ENCODE data around the gene GPR160.
A peak's percentile ranks its signal among the peaks of the same experiment; 100 is the strongest.

GPR160 gene

DNA sequence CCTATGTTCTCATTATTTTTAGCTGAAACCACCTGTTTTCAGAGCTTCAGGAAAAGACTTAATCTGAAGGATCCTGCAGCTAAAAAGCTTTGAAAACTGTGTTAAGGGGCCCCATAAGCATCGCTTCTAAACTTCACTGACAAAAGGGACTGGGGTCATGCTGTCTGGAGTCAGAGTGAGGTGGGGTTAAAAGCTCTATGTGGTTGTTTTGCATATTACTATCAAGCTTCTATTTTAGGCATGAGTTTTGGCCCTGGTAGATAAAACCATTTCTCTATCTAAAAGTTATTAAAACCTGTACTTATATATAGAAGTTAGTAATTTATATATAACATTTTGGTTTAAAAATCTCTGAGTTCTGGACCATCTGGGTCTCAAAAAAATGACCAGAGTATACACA is 45.5 kb downstream of the GPR160 start:
- H3K4me3 ChIP-seq (replicated peaks in 1 of 2; ENCODE audit: low read depth in 2 of 2, low read length in 2 of 2) = no peak overlapping the region
- no peak for DNase-seq (ENCODE audit: low read depth in 2 of 2)
- TF ChIP-seq, protein P1, sequence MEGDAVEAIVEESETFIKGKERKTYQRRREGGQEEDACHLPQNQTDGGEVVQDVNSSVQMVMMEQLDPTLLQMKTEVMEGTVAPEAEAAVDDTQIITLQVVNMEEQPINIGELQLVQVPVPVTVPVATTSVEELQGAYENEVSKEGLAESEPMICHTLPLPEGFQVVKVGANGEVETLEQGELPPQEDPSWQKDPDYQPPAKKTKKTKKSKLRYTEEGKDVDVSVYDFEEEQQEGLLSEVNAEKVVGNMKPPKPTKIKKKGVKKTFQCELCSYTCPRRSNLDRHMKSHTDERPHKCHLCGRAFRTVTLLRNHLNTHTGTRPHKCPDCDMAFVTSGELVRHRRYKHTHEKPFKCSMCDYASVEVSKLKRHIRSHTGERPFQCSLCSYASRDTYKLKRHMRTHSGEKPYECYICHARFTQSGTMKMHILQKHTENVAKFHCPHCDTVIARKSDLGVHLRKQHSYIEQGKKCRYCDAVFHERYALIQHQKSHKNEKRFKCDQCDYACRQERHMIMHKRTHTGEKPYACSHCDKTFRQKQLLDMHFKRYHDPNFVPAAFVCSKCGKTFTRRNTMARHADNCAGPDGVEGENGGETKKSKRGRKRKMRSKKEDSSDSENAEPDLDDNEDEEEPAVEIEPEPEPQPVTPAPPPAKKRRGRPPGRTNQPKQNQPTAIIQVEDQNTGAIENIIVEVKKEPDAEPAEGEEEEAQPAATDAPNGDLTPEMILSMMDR (IDR thresholded peaks at IDR 0.05; ENCODE audit: low read depth, low read length) = no peak

DNA sequence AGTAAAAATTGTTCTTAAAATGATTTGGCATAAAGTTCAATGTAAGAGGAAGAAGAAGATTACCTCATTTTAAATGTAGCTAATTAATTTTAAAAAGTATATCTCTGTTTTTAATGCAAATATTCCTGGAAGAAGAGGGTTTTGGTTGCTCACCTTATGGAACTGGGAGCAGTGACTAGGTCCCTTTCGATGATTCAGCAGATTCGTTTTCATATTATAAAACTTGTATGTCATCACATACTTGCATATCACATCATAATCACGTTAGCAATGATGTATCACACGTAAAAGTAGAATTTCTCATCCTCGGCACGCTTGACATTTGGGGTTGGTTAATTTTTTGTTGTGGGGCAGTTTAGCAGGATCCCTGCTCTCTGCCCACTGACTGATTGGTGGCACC is 47.6 kb downstream of the GPR160 start:
- DNase-seq (ENCODE audit: low read depth in 2 of 2) = no peak
- TF ChIP-seq, protein P1 (IDR thresholded peaks at IDR 0.05; ENCODE audit: low read depth, low read length) = no peak
- H3K4me3 ChIP-seq (replicated peaks in 1 of 2; ENCODE audit: low read depth in 2 of 2, low read length in 2 of 2) = no peak overlapping the region

DNA sequence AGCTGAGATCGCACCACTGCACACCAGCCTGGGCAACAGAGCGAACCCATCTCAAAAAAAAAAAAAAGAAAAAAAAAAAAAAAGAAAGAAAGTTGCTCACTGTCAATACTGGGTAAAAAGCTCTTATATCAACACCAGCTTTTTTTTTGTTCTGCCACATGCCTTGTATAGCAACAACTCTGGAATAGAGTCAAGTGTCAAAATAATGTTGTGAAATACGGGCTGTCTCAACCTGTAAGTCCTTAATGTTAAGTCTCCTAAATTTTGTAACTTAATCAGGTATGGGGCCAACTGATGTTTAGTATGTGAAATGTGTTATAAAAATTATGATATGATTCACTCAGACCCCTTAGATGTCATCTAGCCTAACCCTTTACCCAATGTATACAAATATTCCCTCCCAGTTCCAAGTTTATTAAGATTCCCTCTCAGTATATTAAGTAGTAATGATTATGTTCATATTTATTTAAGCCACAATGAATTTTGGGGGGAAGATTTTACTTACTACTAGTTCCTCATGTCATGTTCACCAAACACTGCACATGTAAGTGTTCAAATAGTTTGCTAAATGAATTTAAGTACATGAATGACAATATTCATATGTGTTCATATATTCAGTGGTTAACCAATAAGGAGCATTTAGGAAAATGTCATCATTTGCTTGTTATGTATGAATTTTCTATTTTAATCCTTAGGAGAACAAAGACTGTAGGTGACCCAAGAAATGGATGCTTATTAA is 52.2 kb downstream of the GPR160 start:
- TF ChIP-seq, protein P1 (IDR thresholded peaks at IDR 0.05; ENCODE audit: low read depth, low read length) = no peak
- no peak overlapping the region for H3K4me3 ChIP-seq (replicated peaks in 1 of 2; ENCODE audit: low read depth in 2 of 2, low read length in 2 of 2)
- peak in 1 of 2 donors; percentile 24 for DNase-seq (ENCODE audit: low read depth in 2 of 2)

DNA sequence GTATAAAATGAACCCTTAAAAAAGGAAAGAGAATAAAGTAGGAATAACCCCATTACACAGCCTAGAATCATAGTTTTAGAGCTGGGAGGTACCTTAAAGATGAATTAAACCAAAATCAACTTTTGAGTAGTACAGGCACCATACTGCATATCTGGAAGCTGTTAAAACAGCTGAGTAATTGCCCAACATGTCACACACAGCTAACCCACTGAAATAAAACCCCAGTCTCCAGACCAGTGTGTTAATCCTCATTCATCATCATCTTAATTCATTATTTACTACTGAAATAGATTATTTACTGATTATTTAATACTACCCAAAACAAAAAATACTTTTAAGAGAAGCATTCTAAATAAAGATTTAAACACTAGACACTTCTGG is 52.8 kb downstream of the GPR160 start:
- no peak for DNase-seq (ENCODE audit: low read depth in 2 of 2)
- TF ChIP-seq, protein P1 (IDR thresholded peaks at IDR 0.05; ENCODE audit: low read depth, low read length) = no peak
- no peak overlapping the region for H3K4me3 ChIP-seq (replicated peaks in 1 of 2; ENCODE audit: low read depth in 2 of 2, low read length in 2 of 2)

DNA sequence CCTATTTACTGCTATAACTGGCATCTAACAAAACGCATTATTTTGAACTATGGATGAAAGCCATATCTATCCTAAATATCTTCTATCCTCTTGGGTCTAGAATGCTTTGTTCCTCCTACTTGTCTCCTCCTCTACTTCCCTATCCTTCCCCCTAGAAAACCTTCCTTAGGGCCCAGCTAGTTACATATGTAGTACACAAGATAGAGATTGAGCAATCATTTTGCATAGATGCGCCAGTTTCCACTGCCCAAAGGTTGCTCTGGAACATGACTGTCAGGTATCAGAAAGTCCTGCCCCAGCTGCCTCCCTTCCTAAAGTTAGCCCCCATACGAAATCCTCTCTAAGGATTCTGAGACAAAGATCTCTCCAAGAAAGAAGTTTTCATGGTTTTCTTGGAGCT is 55.1 kb downstream of the GPR160 start:
- no peak for DNase-seq (ENCODE audit: low read depth in 2 of 2)

DNA sequence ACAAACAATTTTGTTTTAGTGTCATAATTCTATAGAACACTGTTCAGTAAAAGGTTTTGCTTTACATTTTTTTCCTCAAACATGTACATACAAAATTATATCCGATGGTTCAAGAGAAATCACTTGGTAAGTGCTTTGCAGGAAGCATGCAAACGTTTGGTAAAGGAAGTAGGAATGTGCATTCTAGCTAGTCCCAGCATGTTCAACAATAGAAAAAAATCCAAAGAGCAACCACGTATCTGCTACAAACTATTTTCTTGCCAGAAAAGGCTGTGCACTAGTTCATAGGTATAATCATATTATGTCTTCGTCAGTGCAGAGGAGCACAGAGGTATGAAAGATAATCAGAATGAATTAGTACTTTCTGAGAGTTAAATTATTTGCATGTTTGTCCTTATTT is 58.0 kb downstream of the GPR160 start:
- DNase-seq (ENCODE audit: low read depth in 2 of 2) = no peak
- H3K4me3 ChIP-seq (replicated peaks in 1 of 2; ENCODE audit: low read depth in 2 of 2, low read length in 2 of 2) = no peak overlapping the region
- TF ChIP-seq, protein P1 (IDR thresholded peaks at IDR 0.05; ENCODE audit: low read depth, low read length) = no peak

More for the DNA sequence above, 55.1 kb downstream of the GPR160 start:
- TF ChIP-seq, protein P1 (IDR thresholded peaks at IDR 0.05; ENCODE audit: low read depth, low read length) = no peak
- no peak overlapping the region for H3K4me3 ChIP-seq (replicated peaks in 1 of 2; ENCODE audit: low read depth in 2 of 2, low read length in 2 of 2)

DNA sequence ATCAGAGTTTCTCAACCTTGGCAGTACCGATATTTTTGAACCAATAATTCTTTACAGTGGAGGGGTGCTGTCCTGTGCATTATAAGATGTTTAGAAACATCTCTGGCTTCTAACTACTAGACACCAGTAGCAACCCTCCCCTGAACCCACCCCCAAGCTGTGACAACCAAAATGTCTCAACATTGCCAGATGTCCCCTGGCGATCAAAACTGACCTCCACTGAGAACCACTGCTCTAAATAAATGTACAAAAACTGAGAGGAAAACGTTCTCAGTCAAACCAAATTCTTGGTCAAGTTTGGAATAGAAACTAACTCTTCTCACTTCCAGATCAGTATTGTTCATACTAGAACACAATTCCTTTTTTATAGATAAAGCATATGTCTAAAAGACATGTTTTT is 58.5 kb downstream of the GPR160 start:
- no peak for DNase-seq (ENCODE audit: low read depth in 2 of 2)
- no peak overlapping the region for H3K4me3 ChIP-seq (replicated peaks in 1 of 2; ENCODE audit: low read depth in 2 of 2, low read length in 2 of 2)
- TF ChIP-seq, protein P1 (IDR thresholded peaks at IDR 0.05; ENCODE audit: low read depth, low read length) = no peak

Measured in cardiac fibroblast (primary cell).